Lower leg skin (tissue), 3 donors: ENCODE measurements around the gene RGS12.

Source experiments
- CTCF ChIP-seq, 3 donors: fragments of 450-650 bp; IDR thresholded peaks; one replicate each; pipeline ENCODE4 v1.5.1; 2016; ENCODE audit warnings: antibody characterized with exemption in 3 of 3, mild to moderate bottlenecking in 3 of 3, moderate library complexity in 2 of 3
- POLR2A ChIP-seq, 2 donors: fragments of 450-650 bp; IDR thresholded peaks; one replicate each; pipeline ENCODE4 v1.6.1; 2016 to 2017; ENCODE audit warnings: antibody characterized with exemption in 2 of 2, mild to moderate bottlenecking in 1 of 2, moderate library complexity in 1 of 2

GRCh38 chr4:3311095-3311372, 18.2 kb downstream of the RGS12 start:
- TF ChIP-seq CTCF (IDR thresholded peaks at IDR 0.05) (no peak), POLR2A (IDR thresholded peaks at IDR 0.05) (no peak)
